Activated T-helper 2 cell treated with anti-CD3 and anti-CD28 coated beads, Interferon-gamma antibody, Interleukin-2, Interleukin-4, amounts not matched to agents 10 μg/mL and 5 μg/mL and 100 μg/mL, durations not matched to agents 14 hours and 24 hours and 36 hours (primary cell): ENCODE measurements around the gene METTL23. TPM values are rescaled to one million over a fixed set of nuclear protein-coding genes. Genes with fewer than 3 reads are reported as not detected.
A peak's percentile ranks its signal among the peaks of the same experiment; 100 is the strongest.

Experiments
- DNase-seq: peaks from one replicate; pipeline ENCODE4 v3.0.0; 2021; ENCODE audit warnings: low spot score
- H3K27ac Mint-ChIP-seq: one replicate; pipeline ENCODE4 v1.8.0; 2021; ENCODE audit warnings: mixed read lengths
- H3K27me3 Mint-ChIP-seq: one replicate; pipeline ENCODE4 v1.8.0; 2021; ENCODE audit warnings: low read depth, mixed read lengths
- H3K36me3 Mint-ChIP-seq: one replicate; pipeline ENCODE4 v1.8.0; 2021; ENCODE audit warnings: low read depth, mixed read lengths
- H3K4me1 Mint-ChIP-seq: one replicate; pipeline ENCODE4 v1.8.0; 2021; ENCODE audit warnings: low read depth, mixed read lengths
- H3K4me3 Mint-ChIP-seq: one replicate; pipeline ENCODE4 v1.8.0; 2021; ENCODE audit warnings: low read depth, mild to moderate bottlenecking, moderate library complexity, mixed read lengths
- H3K9me3 Mint-ChIP-seq: one replicate; pipeline ENCODE4 v1.8.0; 2021; ENCODE audit warnings: mixed read lengths
- intact Hi-C: fragments of 100-400 bp; cut with micrococcal nuclease; formaldehyde crosslinking; loops from one replicate; pipeline ENCODE4 v1.15.1; 2023
- total RNA-seq: library from RNA; stranded (reverse); gene quantifications from 2 replicates; pipeline ENCODE4 v1.2.3, GENCODE V29; 2022

METTL23 gene, protein sequence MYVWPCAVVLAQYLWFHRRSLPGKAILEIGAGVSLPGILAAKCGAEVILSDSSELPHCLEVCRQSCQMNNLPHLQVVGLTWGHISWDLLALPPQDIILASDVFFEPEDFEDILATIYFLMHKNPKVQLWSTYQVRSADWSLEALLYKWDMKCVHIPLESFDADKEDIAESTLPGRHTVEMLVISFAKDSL
- 32.1 and 33.2 TPM in 2 replicates for total RNA-seq

- peaks cover 73% of the 10 kb centered on the region for H3K36me3 Mint-ChIP-seq
- no peak for DNase-seq
- H3K27ac Mint-ChIP-seq = peak within 1 kb of the TSS; percentile 93
- peaks cover 29% of the 10 kb centered on the region for H3K4me1 Mint-ChIP-seq
- no peaks in the 10 kb centered on the region for H3K9me3 Mint-ChIP-seq
- intact Hi-C loops = loop anchor here (1.0 to 5.0 kb wide), 5 partner anchors 10 to 950 kb away; partner anchors contain the start of genes MXRA7 and SRSF2
- H3K4me3 Mint-ChIP-seq = peak within 1 kb of the TSS; percentile 91
- no peaks in the 10 kb centered on the region for H3K27me3 Mint-ChIP-seq
These were observed at the start of gene METTL23 for GRCh38 chr17:76726776-76727718. TSS of gene METTL23 (plus strand) at chr17:76726839. CDS start at chr17:76729711, 2,872 bp downstream.

DNA sequence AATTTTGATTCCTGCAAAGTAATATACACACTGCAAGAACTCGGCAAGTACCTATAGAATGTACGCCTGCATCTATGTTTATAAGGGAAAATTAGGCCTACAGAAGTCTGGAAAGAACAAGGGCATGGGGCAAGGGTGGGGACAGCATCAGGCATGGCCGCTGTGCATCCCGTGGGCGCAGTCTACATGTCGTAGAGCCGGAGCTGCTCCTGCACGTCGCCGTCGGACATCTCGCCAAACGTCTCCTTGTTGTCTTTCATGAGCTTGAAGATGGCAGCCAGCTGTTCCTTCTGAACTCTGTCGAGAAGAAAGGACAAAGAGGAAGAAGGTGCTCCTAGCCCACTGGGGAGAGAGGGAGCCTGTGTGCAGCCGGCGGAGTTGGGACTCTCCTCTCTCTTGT, 49.2 kb upstream of the METTL23 start:
- H3K27me3 Mint-ChIP-seq = peaks cover 2% of the 10 kb centered on the region

DNA sequence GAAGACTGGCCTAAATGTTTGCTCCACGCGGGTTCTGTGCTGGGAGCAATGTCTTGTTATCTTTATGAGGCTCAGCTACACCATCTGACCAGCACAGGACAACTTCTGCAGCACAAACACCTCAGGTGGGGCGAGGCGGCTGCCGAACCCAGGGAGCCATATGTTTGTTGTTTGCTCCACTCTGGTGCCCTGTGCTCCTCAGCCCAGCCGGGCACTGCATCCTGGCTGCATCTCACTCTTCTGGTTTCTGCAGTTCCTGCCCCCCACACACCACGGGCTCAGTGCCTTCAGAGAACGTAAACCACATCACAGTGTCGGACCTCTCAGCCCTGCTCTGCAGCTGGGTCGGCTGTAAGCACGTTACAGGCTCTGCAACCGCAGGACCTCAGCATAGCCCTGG, 48.3 kb upstream of the METTL23 start:
- DNase-seq = no peak
- Mint-ChIP-seq H3K4me3 (no peak overlapping the region), H3K9me3 (no peaks in the 10 kb centered on the region), H3K27me3 (peaks cover 2% of the 10 kb centered on the region), H3K36me3 (no peaks in the 10 kb centered on the region), H3K27ac (no peak overlapping the region), H3K4me1 (no peaks in the 10 kb centered on the region)
- intact Hi-C loops = no loop called here

More for the DNA sequence above, 49.2 kb upstream of the METTL23 start:
- no peak overlapping the region for H3K4me3 Mint-ChIP-seq
- H3K9me3 Mint-ChIP-seq = no peaks in the 10 kb centered on the region
- intact Hi-C loops = no loop called here
- no peak for DNase-seq
- H3K4me1 Mint-ChIP-seq = peaks cover 4% of the 10 kb centered on the region
- H3K27ac Mint-ChIP-seq = no peak overlapping the region
- H3K36me3 Mint-ChIP-seq = no peaks in the 10 kb centered on the region

- no peak overlapping the region for H3K27ac Mint-ChIP-seq
- H3K4me3 Mint-ChIP-seq = no peak overlapping the region
- H3K36me3 Mint-ChIP-seq = no peaks in the 10 kb centered on the region
- H3K27me3 Mint-ChIP-seq = peaks cover 2% of the 10 kb centered on the region
- no peak for DNase-seq
- H3K9me3 Mint-ChIP-seq = no peaks in the 10 kb centered on the region
- H3K4me1 Mint-ChIP-seq = no peaks in the 10 kb centered on the region
- intact Hi-C loops = no loop called here
These were observed 47.4 kb upstream of the METTL23 start for GRCh38 chr17:76679239-76679638.

- H3K36me3 Mint-ChIP-seq = no peaks in the 10 kb centered on the region
- DNase-seq = peak; percentile 58
- peaks cover 2% of the 10 kb centered on the region for H3K27me3 Mint-ChIP-seq
- no peak overlapping the region for H3K4me3 Mint-ChIP-seq
- H3K9me3 Mint-ChIP-seq = no peaks in the 10 kb centered on the region
- H3K4me1 Mint-ChIP-seq = no peaks in the 10 kb centered on the region
- no peak overlapping the region for H3K27ac Mint-ChIP-seq
- intact Hi-C loops = no loop called here
These were observed 45.2 kb upstream of the METTL23 start for GRCh38 chr17:76681222-76682137.

- H3K36me3 Mint-ChIP-seq = no peaks in the 10 kb centered on the region
- no peaks in the 10 kb centered on the region for H3K4me1 Mint-ChIP-seq
- H3K4me3 Mint-ChIP-seq = no peak overlapping the region
- no peak overlapping the region for H3K27ac Mint-ChIP-seq
- intact Hi-C loops = no loop called here
- no peaks in the 10 kb centered on the region for H3K9me3 Mint-ChIP-seq
- peaks cover 2% of the 10 kb centered on the region for H3K27me3 Mint-ChIP-seq
- DNase-seq = no peak
These were observed 44.3 kb upstream of the METTL23 start for GRCh38 chr17:76682296-76682695.

- Mint-ChIP-seq H3K9me3 (no peaks in the 10 kb centered on the region), H3K4me1 (no peaks in the 10 kb centered on the region), H3K4me3 (no peak overlapping the region), H3K36me3 (no peaks in the 10 kb centered on the region), H3K27me3 (peaks cover 2% of the 10 kb centered on the region), H3K27ac (no peak overlapping the region)
- intact Hi-C loops = no loop called here
- DNase-seq = no peak
These were observed 43.5 kb upstream of the METTL23 start for GRCh38 chr17:76683011-76683755.

GRCh38 chr17:76683921-76684745, 42.5 kb upstream of the METTL23 start:
- Mint-ChIP-seq H3K9me3 (no peaks in the 10 kb centered on the region), H3K27me3 (peaks cover 2% of the 10 kb centered on the region), H3K4me3 (no peak overlapping the region), H3K27ac (no peak overlapping the region), H3K4me1 (no peaks in the 10 kb centered on the region), H3K36me3 (no peaks in the 10 kb centered on the region)
- intact Hi-C loops = no loop called here
- no peak for DNase-seq

- DNase-seq = no peak
- H3K27me3 Mint-ChIP-seq = peaks cover 2% of the 10 kb centered on the region
- intact Hi-C loops = no loop called here
- H3K4me3 Mint-ChIP-seq = no peak overlapping the region
- no peaks in the 10 kb centered on the region for H3K9me3 Mint-ChIP-seq
- no peaks in the 10 kb centered on the region for H3K4me1 Mint-ChIP-seq
- no peak overlapping the region for H3K27ac Mint-ChIP-seq
- H3K36me3 Mint-ChIP-seq = no peaks in the 10 kb centered on the region
These were observed 41.9 kb upstream of the METTL23 start for GRCh38 chr17:76684756-76685155.

DNA sequence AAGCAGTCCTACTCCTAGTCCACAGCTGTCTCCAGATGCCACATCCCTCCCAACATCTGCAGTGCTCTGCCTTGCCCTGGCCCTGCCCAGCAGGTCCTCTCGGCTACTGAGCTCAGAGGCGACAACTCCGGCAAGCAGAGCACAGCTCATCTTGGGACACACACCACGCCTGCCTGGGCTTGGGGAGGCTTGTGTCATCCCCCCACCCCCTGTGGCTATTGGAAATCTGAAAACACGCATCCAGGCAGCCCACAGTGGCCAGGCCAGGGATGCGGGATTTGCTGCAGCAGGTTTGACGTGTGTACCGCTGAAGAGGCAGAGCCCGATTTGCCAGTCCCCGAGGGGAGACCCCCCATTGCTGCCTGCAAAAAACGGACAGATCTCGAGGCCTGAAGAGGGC, 41.3 kb upstream of the METTL23 start:
- H3K4me3 Mint-ChIP-seq = no peak overlapping the region
- DNase-seq = no peak
- no peaks in the 10 kb centered on the region for H3K4me1 Mint-ChIP-seq
- no peaks in the 10 kb centered on the region for H3K9me3 Mint-ChIP-seq
- H3K36me3 Mint-ChIP-seq = no peaks in the 10 kb centered on the region
- peaks cover 4% of the 10 kb centered on the region for H3K27me3 Mint-ChIP-seq
- H3K27ac Mint-ChIP-seq = no peak overlapping the region
- intact Hi-C loops = no loop called here

- H3K4me3 Mint-ChIP-seq = no peak overlapping the region
- DNase-seq = no peak
- no peaks in the 10 kb centered on the region for H3K4me1 Mint-ChIP-seq
- H3K9me3 Mint-ChIP-seq = no peaks in the 10 kb centered on the region
- intact Hi-C loops = no loop called here
- no peaks in the 10 kb centered on the region for H3K36me3 Mint-ChIP-seq
- H3K27me3 Mint-ChIP-seq = peaks cover 4% of the 10 kb centered on the region
- no peak overlapping the region for H3K27ac Mint-ChIP-seq
These were observed 40.8 kb upstream of the METTL23 start for GRCh38 chr17:76685846-76686245.
